COLO668 (cell line): ENCODE data around the gene DIPK2B.

Experiments used
- DNase-seq: peaks from one replicate; lab custom pipeline; 2025; ENCODE audit not compliant: unreplicated experiment; lab: John Stamatoyannopoulos, UW

Gene DIPK2B

GRCh38 chrX:45200741-45201234 is at the start of gene DIPK2B:
TSS of gene DIPK2B (minus strand) at chrX:45200876. CDS start at chrX:45200826, 50 bp downstream.
- DNase-seq = no peak

- DNase-seq = no peak
Measured at GRCh38 chrX:45240301-45240700, 39.6 kb upstream of the DIPK2B start.

GRCh38 chrX:45238489-45238888 is 37.8 kb upstream of the DIPK2B start:
- no peak for DNase-seq

GRCh38 chrX:45233531-45233930 is 32.9 kb upstream of the DIPK2B start:
- DNase-seq = no peak

GRCh38 chrX:45232139-45232538 is 31.5 kb upstream of the DIPK2B start:
- DNase-seq = no peak

- no peak for DNase-seq
Measured at GRCh38 chrX:45230410-45230809, 29.7 kb upstream of the DIPK2B start.

- DNase-seq = no peak
Measured at GRCh38 chrX:45229348-45229747, 28.7 kb upstream of the DIPK2B start.

GRCh38 chrX:45228126-45228525 is 27.4 kb upstream of the DIPK2B start:
- no peak for DNase-seq

GRCh38 chrX:45208121-45208856 is 7.6 kb upstream of the DIPK2B start:
- no peak for DNase-seq

- DNase-seq = no peak
Measured at GRCh38 chrX:45202171-45202570, 1.5 kb upstream of the DIPK2B start.

GRCh38 chrX:45198706-45199105 is 2.0 kb downstream of the DIPK2B start:
- no peak for DNase-seq

GRCh38 chrX:45198301-45198700 is 2.4 kb downstream of the DIPK2B start:
- DNase-seq = no peak

- no peak for DNase-seq
Measured at GRCh38 chrX:45196701-45197100, 4.0 kb downstream of the DIPK2B start.

GRCh38 chrX:45191820-45192409 is 8.8 kb downstream of the DIPK2B start:
- no peak for DNase-seq

- DNase-seq = no peak
Measured at GRCh38 chrX:45191383-45191782, 9.3 kb downstream of the DIPK2B start.

- DNase-seq = no peak
Measured at GRCh38 chrX:45187731-45188130, 12.9 kb downstream of the DIPK2B start.

GRCh38 chrX:45186643-45187026 is 14.0 kb downstream of the DIPK2B start:
- no peak for DNase-seq

GRCh38 chrX:45184211-45184610 is 16.5 kb downstream of the DIPK2B start:
- no peak for DNase-seq

GRCh38 chrX:45172890-45173289 is 27.8 kb downstream of the DIPK2B start:
- no peak for DNase-seq

GRCh38 chrX:45166781-45167180 is 33.9 kb downstream of the DIPK2B start:
- DNase-seq = no peak

- no peak for DNase-seq
Measured at GRCh38 chrX:45165726-45166125, 35.0 kb downstream of the DIPK2B start.

GRCh38 chrX:45164995-45165394 is 35.7 kb downstream of the DIPK2B start:
- DNase-seq = no peak
